ENCODE data around the gene MACROD2. TPM values are rescaled to one million over a fixed set of nuclear protein-coding genes. Genes with fewer than 3 reads are reported as not detected.

MACROD2 gene
- total and polyA plus RNA-seq, 2 donors (not counting 1 experiment from before 2014, with no cell fraction given) = 5.3 to 6.7 TPM

DNA sequence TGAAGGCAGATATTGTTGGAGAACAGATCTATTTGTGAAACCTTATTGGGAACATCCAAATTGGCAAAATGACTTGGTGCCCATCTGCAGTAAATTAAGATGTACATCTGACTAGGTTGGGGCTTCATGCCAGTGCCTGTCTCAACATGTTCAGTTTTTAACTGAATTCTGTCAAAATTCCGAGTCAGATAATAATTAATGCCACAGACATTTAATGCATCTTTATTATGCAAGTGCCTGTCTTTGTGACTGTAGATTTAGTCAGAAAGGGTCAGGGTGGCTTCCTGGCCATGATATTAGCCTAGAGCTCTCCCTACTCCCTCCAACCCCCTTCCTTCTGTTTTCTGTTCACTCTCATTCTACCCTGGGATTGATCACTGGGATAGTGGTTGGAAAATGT lies 541.4 kb downstream of the MACROD2 start:
- TF ChIP-seq, protein P1, sequence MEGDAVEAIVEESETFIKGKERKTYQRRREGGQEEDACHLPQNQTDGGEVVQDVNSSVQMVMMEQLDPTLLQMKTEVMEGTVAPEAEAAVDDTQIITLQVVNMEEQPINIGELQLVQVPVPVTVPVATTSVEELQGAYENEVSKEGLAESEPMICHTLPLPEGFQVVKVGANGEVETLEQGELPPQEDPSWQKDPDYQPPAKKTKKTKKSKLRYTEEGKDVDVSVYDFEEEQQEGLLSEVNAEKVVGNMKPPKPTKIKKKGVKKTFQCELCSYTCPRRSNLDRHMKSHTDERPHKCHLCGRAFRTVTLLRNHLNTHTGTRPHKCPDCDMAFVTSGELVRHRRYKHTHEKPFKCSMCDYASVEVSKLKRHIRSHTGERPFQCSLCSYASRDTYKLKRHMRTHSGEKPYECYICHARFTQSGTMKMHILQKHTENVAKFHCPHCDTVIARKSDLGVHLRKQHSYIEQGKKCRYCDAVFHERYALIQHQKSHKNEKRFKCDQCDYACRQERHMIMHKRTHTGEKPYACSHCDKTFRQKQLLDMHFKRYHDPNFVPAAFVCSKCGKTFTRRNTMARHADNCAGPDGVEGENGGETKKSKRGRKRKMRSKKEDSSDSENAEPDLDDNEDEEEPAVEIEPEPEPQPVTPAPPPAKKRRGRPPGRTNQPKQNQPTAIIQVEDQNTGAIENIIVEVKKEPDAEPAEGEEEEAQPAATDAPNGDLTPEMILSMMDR (IDR thresholded peaks at IDR 0.05) = no peak
- no peak for TF ChIP-seq EZH2 (IDR thresholded peaks at IDR 0.05; ENCODE audit: borderline replicate concordance, insufficient read depth, low read depth, low read length, poor library complexity, severe bottlenecking)
- Histone ChIP-seq H3K79me2 (ENCODE audit: control insufficient read depth, insufficient read depth, low read length) (no peaks in the 10 kb centered on the region), H3K4me2 (replicated peaks; ENCODE audit: low read depth, low read length, poor library complexity, severe bottlenecking) (no peak overlapping the region), H3K4me3 (ENCODE audit: control extremely low read depth in 1 of 5, extremely low read depth in 1 of 5, insufficient read depth in 1 of 5, low read depth in 2 of 5, low read length in 4 of 5) (no peak overlapping the region), H3K27me3 (replicated peaks in 1 of 4; ENCODE audit: control extremely low read depth in 1 of 4, control insufficient read depth in 3 of 4, insufficient read depth in 4 of 4, low read length in 3 of 4) (no peaks in the 10 kb centered on the region), H3K27ac (ENCODE audit: low read length in 2 of 2) (no peak overlapping the region), H3K9ac (ENCODE audit: low read length) (no peak overlapping the region), H4K20me1 (ENCODE audit: control insufficient read depth, insufficient read depth, low read length, poor library complexity, severe bottlenecking) (no peaks in the 10 kb centered on the region), H3K4me1 (ENCODE audit: control insufficient read depth in 2 of 2, insufficient read depth in 2 of 2, low read length in 2 of 2) (no peaks in the 10 kb centered on the region), H2AFZ (ENCODE audit: insufficient read depth, low read depth, low read length, poor library complexity, severe bottlenecking) (no peak overlapping the region), H3K36me3 (replicated peaks in 1 of 2; ENCODE audit: control extremely low read depth in 1 of 2, control insufficient read depth in 1 of 2, extremely low read depth in 1 of 2, insufficient read depth in 2 of 2, low read length in 1 of 2) (no peaks in the 10 kb centered on the region), H3K9me3 (ENCODE audit: control extremely low read depth in 1 of 3, control insufficient read depth in 2 of 3, insufficient read depth in 1 of 3, low read length in 2 of 3) (no peaks in the 10 kb centered on the region)
- Mint-ChIP-seq H3K4me1 (peaks cover 5% of the 10 kb centered on the region), H3K9me3 (ENCODE audit: insufficient read depth) (no peaks in the 10 kb centered on the region), H3K27ac (no peak overlapping the region), H3K4me3 (no peak overlapping the region), H3K27me3 (peaks cover 8% of the 10 kb centered on the region)
- ChIA-PET CTCF (no interaction called here), POLR2A (no interaction called here)
- DNase-seq (no peak), ATAC-seq (ENCODE audit: low read depth) (no peak)
- intact Hi-C loops (cut with micrococcal nuclease) = no loop called here
- WGBS (ENCODE audit: insufficient coverage) = no CpG with 5 or more reads among the region's 1 CpG

GRCh38 chr20:14538433-14538832 lies 543.1 kb downstream of the MACROD2 start:
- no peak overlapping the region for H3K4me3 Mint-ChIP-seq

More at GRCh38 chr20:14538433-14538832, 543.1 kb downstream of the MACROD2 start:
- ATAC-seq (ENCODE audit: low read depth) (no peak), DNase-seq (no peak)
- Histone ChIP-seq H3K4me2 (replicated peaks; ENCODE audit: low read depth, low read length, poor library complexity, severe bottlenecking) (no peak overlapping the region), H2AFZ (ENCODE audit: insufficient read depth, low read depth, low read length, poor library complexity, severe bottlenecking) (no peak overlapping the region), H3K9ac (ENCODE audit: low read length) (no peak overlapping the region), H3K27ac (ENCODE audit: low read length in 2 of 2) (no peak overlapping the region), H3K9me3 (ENCODE audit: control extremely low read depth in 1 of 3, control insufficient read depth in 2 of 3, insufficient read depth in 1 of 3, low read length in 2 of 3) (no peaks in the 10 kb centered on the region), H3K4me1 (ENCODE audit: control insufficient read depth in 2 of 2, insufficient read depth in 2 of 2, low read length in 2 of 2) (no peaks in the 10 kb centered on the region), H3K36me3 (replicated peaks in 1 of 2; ENCODE audit: control extremely low read depth in 1 of 2, control insufficient read depth in 1 of 2, extremely low read depth in 1 of 2, insufficient read depth in 2 of 2, low read length in 1 of 2) (no peaks in the 10 kb centered on the region), H4K20me1 (ENCODE audit: control insufficient read depth, insufficient read depth, low read length, poor library complexity, severe bottlenecking) (no peaks in the 10 kb centered on the region), H3K4me3 (ENCODE audit: control extremely low read depth in 1 of 5, extremely low read depth in 1 of 5, insufficient read depth in 1 of 5, low read depth in 2 of 5, low read length in 4 of 5) (no peak overlapping the region), H3K79me2 (ENCODE audit: control insufficient read depth, insufficient read depth, low read length) (no peaks in the 10 kb centered on the region), H3K27me3 (replicated peaks in 1 of 4; ENCODE audit: control extremely low read depth in 1 of 4, control insufficient read depth in 3 of 4, insufficient read depth in 4 of 4, low read length in 3 of 4) (no peaks in the 10 kb centered on the region)
- intact Hi-C loops (cut with micrococcal nuclease) = no loop called here
- no peak for TF ChIP-seq EZH2 (IDR thresholded peaks at IDR 0.05; ENCODE audit: borderline replicate concordance, insufficient read depth, low read depth, low read length, poor library complexity, severe bottlenecking)
- TF ChIP-seq, protein P1 (IDR thresholded peaks at IDR 0.05) = no peak
- ChIA-PET CTCF (no interaction called here), POLR2A (no interaction called here)
- peaks cover 5% of the 10 kb centered on the region for H3K4me1 Mint-ChIP-seq
- H3K27ac Mint-ChIP-seq = no peak overlapping the region
- peaks cover 8% of the 10 kb centered on the region for H3K27me3 Mint-ChIP-seq
- no peaks in the 10 kb centered on the region for H3K9me3 Mint-ChIP-seq (ENCODE audit: insufficient read depth)
- 75% methylated on average over 5 of the region's 5 CpGs for WGBS (ENCODE audit: insufficient coverage)
